Spinal cord (tissue), 10 donors: ENCODE data around the gene FGF6. TPM values are rescaled to one million over a fixed set of nuclear protein-coding genes. Genes with fewer than 3 reads are reported as not detected.

Source experiments
- DNase-seq, 6 donors: peaks; one replicate each; pipeline versions ENCODE4 v3.0.0 to v3.0.0-alpha.2; 2013 to 2015; ENCODE audit warnings: low spot score in 6 of 6, low read depth in 4 of 6
- H3K27ac ChIP-seq: one replicate; pipeline ENCODE4 v1.5.1; 2013; ENCODE audit warnings: low read depth, low read length, control low read depth
- H3K27me3 ChIP-seq: one replicate; pipeline ENCODE4 v1.6.1; 2013; ENCODE audit warnings: low read length; ENCODE audit not compliant: control insufficient read depth, insufficient read depth
- H3K36me3 ChIP-seq: one replicate; pipeline ENCODE4 v1.6.1; 2013; ENCODE audit warnings: low read length; ENCODE audit not compliant: control insufficient read depth, insufficient read depth
- H3K4me1 ChIP-seq: one replicate; pipeline ENCODE4 v1.6.1; 2013; ENCODE audit warnings: low read length; ENCODE audit not compliant: control insufficient read depth, insufficient read depth
- H3K4me3 ChIP-seq: one replicate; pipeline ENCODE4 v1.5.1; 2013; ENCODE audit warnings: low read depth, low read length, control low read depth
- H3K9me3 ChIP-seq: one replicate; pipeline ENCODE4 v1.6.1; 2013; ENCODE audit warnings: low read length; ENCODE audit not compliant: control insufficient read depth, insufficient read depth
- WGBS: methylation state at CpG from one replicate; pipeline ENCODE4 v1.1.5; 2013; ENCODE audit warnings: missing lambda C conversion rate; ENCODE audit not compliant: insufficient coverage; 5-methylcytosine and 5-hydroxymethylcytosine counted together
- polyA plus RNA-seq, 2 donors: library from polyadenylated mRNA; unstranded; fragments of 120-200 nt; gene quantifications; one replicate each; pipeline ENCODE4 v1.2.1, GENCODE V29; 2013; ENCODE audit not compliant: insufficient read length in 2 of 2
- total RNA-seq, 2 donors: library from RNA; depleted of rRNA in 1 of 2; stranded (reverse); fragments of 120-200 nt in 1 of 2; fragments of >200 nt in 1 of 2; gene quantifications; one replicate each; pipeline versions ENCODE4 v1.2.3 to v1.2.4, GENCODE V29; 2013 to 2014
- donor health status: healthy.

FGF6 gene
- total and polyA plus RNA-seq, 4 donors: not detected

DNA sequence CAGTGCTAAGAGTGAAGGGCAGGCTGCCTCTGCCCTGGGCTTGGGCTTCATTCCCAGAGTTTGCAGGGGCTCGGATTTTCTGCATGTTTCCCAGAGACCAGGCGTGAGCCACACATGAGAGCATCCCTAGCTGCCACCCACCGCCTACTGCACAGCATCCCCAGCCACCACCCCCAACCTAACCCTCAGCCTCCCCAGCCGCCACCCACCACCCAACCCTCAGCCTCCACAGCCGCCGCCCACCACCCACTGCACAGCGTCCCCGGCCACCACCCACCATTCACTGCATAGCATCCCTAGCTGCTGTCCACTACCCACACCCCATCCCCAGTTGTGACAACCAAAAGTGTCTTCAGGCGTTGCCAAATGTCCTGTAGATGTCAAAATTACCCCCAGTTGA is 22.6 kb downstream of the FGF6 start:
- H3K27ac ChIP-seq: no peak overlapping the region

GRCh38 chr12:4421590-4422031 is 24.0 kb downstream of the FGF6 start:
- Histone ChIP-seq H3K4me1 (peaks cover 10% of the 10 kb centered on the region), H3K9me3 (no peaks in the 10 kb centered on the region), H3K27ac (no peak overlapping the region), H3K4me3 (no peak overlapping the region), H3K27me3 (peaks cover 2% of the 10 kb centered on the region), H3K36me3 (no peaks in the 10 kb centered on the region)
- WGBS: no CpG with 5 or more reads among the region's 4 CpGs
- DNase-seq: peak in 2 of 6 donors; percentile 43 to 49

More for the DNA sequence above, 22.6 kb downstream of the FGF6 start:
- Histone ChIP-seq H3K4me1 (peaks cover under 1% of the 10 kb centered on the region), H3K4me3 (no peak overlapping the region), H3K9me3 (no peaks in the 10 kb centered on the region), H3K36me3 (no peaks in the 10 kb centered on the region), H3K27me3 (no peaks in the 10 kb centered on the region)
- WGBS: 89% methylated on average over 8 of the region's 9 CpGs
- DNase-seq: no peak

GRCh38 chr12:4420138-4420670 is 25.4 kb downstream of the FGF6 start:
- Histone ChIP-seq H3K36me3 (no peaks in the 10 kb centered on the region), H3K4me3 (no peak overlapping the region), H3K27ac (no peak overlapping the region), H3K4me1 (peaks cover 10% of the 10 kb centered on the region), H3K27me3 (peaks cover 2% of the 10 kb centered on the region), H3K9me3 (no peaks in the 10 kb centered on the region)
- WGBS: no CpG with 5 or more reads among the region's 5 CpGs
- peak in 2 of 6 donors; percentile 69 to 88 for DNase-seq

- H3K9me3 ChIP-seq: no peaks in the 10 kb centered on the region
- 90% methylated on average over 4 of the region's 5 CpGs for WGBS
- no peak for DNase-seq
- H3K27ac ChIP-seq: no peak overlapping the region
- H3K36me3 ChIP-seq: no peaks in the 10 kb centered on the region
- H3K4me1 ChIP-seq: peaks cover 13% of the 10 kb centered on the region
- peaks cover 2% of the 10 kb centered on the region for H3K27me3 ChIP-seq
- H3K4me3 ChIP-seq: no peak overlapping the region
Observed at GRCh38 chr12:4418913-4419312, 26.7 kb downstream of the FGF6 start.

DNA sequence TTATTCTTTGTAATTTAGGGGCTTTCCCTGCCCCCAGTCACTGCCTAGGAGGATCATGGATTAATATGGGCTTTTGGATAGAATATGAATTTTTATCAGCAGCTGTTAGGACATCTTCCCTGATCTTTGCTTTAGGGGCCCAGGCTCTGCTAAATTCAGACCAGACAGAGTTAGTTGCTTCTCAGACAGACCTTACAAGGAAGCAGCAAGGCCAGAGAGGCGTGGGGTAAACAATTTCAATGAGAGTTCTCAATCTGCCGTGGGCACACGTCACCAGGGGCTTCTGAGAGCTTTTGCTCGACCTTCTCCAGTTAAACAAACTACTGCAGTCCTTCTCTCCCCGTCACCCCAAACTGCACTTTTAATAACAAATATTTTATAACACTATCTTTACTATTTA is 27.7 kb downstream of the FGF6 start:
- H3K27ac ChIP-seq: no peak overlapping the region
- 48% methylated on average over 4 of the region's 5 CpGs for WGBS

DNA sequence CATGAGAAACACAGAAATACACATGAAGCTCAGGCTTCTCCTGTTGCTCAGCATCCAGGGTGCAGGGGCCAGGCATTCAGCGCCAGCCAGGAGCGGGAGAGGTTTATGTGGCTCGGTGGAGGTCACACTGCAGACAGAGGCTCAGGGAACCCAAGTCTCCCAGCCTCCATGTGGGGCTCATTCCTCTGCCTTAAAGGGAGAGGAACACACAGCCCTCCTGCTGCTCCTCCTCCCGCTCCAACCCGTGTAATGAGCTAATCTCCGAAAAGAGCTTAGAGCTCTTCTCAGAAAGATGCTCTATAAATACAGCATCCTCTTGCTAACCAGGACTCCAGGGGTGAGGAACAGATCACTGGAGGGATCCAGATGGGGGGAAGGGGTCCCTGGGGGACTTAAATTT is 28.2 kb downstream of the FGF6 start:
- H3K27ac ChIP-seq: no peak overlapping the region
- WGBS: 33% methylated on average over 2 of the region's 6 CpGs

More for the DNA sequence above, 27.7 kb downstream of the FGF6 start:
- peaks cover 13% of the 10 kb centered on the region for H3K4me1 ChIP-seq
- no peaks in the 10 kb centered on the region for H3K9me3 ChIP-seq
- H3K4me3 ChIP-seq: no peak overlapping the region
- H3K36me3 ChIP-seq: no peaks in the 10 kb centered on the region
- DNase-seq: no peak
- H3K27me3 ChIP-seq: peaks cover 2% of the 10 kb centered on the region

GRCh38 chr12:4416276-4416675 is 29.3 kb downstream of the FGF6 start:
- H3K27me3 ChIP-seq: peaks cover 2% of the 10 kb centered on the region
- H3K36me3 ChIP-seq: no peaks in the 10 kb centered on the region
- DNase-seq: no peak
- no peak overlapping the region for H3K27ac ChIP-seq
- 86% methylated on average over 8 of the region's 8 CpGs for WGBS
- no peak overlapping the region for H3K4me3 ChIP-seq
- no peaks in the 10 kb centered on the region for H3K9me3 ChIP-seq
- H3K4me1 ChIP-seq: peaks cover 13% of the 10 kb centered on the region

More for the DNA sequence above, 28.2 kb downstream of the FGF6 start:
- H3K4me3 ChIP-seq: no peak overlapping the region
- peak in 2 of 6 donors; percentile 18 to 28 for DNase-seq
- no peaks in the 10 kb centered on the region for H3K36me3 ChIP-seq
- no peaks in the 10 kb centered on the region for H3K9me3 ChIP-seq
- peaks cover 2% of the 10 kb centered on the region for H3K27me3 ChIP-seq
- H3K4me1 ChIP-seq: peaks cover 13% of the 10 kb centered on the region

DNA sequence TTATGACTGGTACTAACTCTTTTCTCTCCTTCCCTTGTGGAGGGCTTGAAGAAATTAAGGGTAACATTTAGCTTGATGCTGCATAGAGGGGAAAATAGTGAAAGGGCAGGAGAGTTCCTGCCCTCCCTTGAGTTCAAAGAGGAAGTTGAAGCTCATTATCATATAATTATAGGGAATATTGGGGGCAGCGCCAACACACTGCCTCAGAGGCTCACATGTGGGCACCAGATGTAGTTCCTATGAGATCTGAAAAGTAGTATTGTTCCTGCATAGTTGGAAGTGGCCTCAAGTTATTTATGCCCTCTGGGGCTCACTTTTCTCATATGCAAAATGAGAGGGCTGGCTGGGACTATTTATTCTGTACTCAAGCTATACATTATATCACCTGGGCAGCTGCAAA is 33.1 kb downstream of the FGF6 start:
- Histone ChIP-seq H3K9me3 (no peaks in the 10 kb centered on the region), H3K36me3 (no peaks in the 10 kb centered on the region), H3K4me3 (no peak overlapping the region), H3K27me3 (no peaks in the 10 kb centered on the region), H3K27ac (no peak overlapping the region), H3K4me1 (peaks cover 8% of the 10 kb centered on the region)
- DNase-seq: no peak
- WGBS: no CpG with 5 or more reads among the region's 1 CpG

- Histone ChIP-seq H3K36me3 (no peaks in the 10 kb centered on the region), H3K27me3 (no peaks in the 10 kb centered on the region), H3K4me3 (no peak overlapping the region), H3K27ac (no peak overlapping the region), H3K9me3 (no peaks in the 10 kb centered on the region), H3K4me1 (peaks cover 4% of the 10 kb centered on the region)
- 69% methylated on average over 2 of the region's 3 CpGs for WGBS
- DNase-seq: no peak
Observed at GRCh38 chr12:4412056-4412455, 33.6 kb downstream of the FGF6 start.

DNA sequence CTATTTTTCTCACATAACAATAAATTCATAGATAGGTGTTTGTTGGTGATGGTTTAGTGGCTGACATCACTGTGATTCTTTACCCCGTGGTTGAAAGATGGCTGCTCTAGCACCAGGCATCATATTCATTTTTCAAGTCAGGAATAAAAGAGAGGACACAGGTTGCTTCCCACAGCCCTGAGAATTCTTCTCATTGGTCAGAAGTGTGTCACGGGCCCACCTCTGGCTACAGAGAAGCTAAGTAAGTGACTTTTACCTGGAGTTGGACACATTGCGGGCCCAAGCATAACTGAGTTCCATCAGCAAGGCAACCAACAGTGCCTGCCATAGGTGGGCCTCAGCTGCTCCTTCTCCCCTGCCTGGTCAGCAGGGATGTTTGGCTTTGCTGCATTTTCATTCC is 38.5 kb downstream of the FGF6 start:
- WGBS: 100% methylated on average over 3 of the region's 3 CpGs
- Histone ChIP-seq H3K27ac (no peak overlapping the region), H3K27me3 (no peaks in the 10 kb centered on the region), H3K4me3 (no peak overlapping the region), H3K36me3 (no peaks in the 10 kb centered on the region), H3K9me3 (no peaks in the 10 kb centered on the region), H3K4me1 (no peaks in the 10 kb centered on the region)
- no peak for DNase-seq
